A673 (cell line): ENCODE results near the gene IFT57. TPM values are rescaled to one million over a fixed set of nuclear protein-coding genes. Genes with fewer than 3 reads are reported as not detected.

Source experiments
- BruUV-seq: library from RNA; stranded (reverse); fragments of 400-500 nt; replicated peaks from 2 replicates; lab custom pipeline; 2021; lab: Mats Ljungman, UMichigan
- CTCF ChIA-PET: fragments of 300-600 bp; sonication (Branson Sonifier 250); formaldehyde crosslinking; loops from one replicate; lab custom pipeline; 2022; ENCODE audit warnings: antibody characterized with exemption; lab: Charles Lee
- POLR2A ChIA-PET: fragments of 300-600 bp; sonication (Branson Sonifier 250); formaldehyde crosslinking; loops from one replicate; lab custom pipeline; 2022; ENCODE audit warnings: antibody characterized with exemption; ENCODE audit not compliant: low non-redundant PET; lab: Charles Lee
- DNase-seq: peaks from one replicate; pipeline ENCODE4 v3.0.0-alpha.2; 2015; ENCODE audit warnings: low spot score
- H3K27ac ChIP-seq: fragments of 200-600 bp; sonication (generic); 2 replicates; pipeline ENCODE4 v1.5.1; 2016; ENCODE audit warnings: mixed run types, low read depth, mild to moderate bottlenecking, mixed read lengths, antibody characterized with exemption, low read length; ENCODE audit not compliant: poor library complexity, severe bottlenecking
- H3K27me3 ChIP-seq: fragments of 200-600 bp; sonication (generic); replicated peaks from 2 replicates; pipeline ENCODE4 v1.6.1; 2017; ENCODE audit warnings: mixed run types, low read depth, mild to moderate bottlenecking, mixed read lengths, antibody characterized with exemption, low read length; ENCODE audit not compliant: insufficient read depth, poor library complexity
- H3K36me3 ChIP-seq: fragments of 200-600 bp; sonication (generic); 2 replicates; pipeline ENCODE4 v1.6.1; 2016; ENCODE audit warnings: mixed run types, mild to moderate bottlenecking, mixed read lengths, antibody characterized with exemption, low read length; ENCODE audit not compliant: insufficient read depth, poor library complexity, severe bottlenecking
- H3K4me1 ChIP-seq: fragments of 200-600 bp; sonication (generic); 2 replicates; pipeline ENCODE4 v1.6.1; 2017; ENCODE audit warnings: mixed run types, mild to moderate bottlenecking, mixed read lengths, antibody characterized with exemption, low read length; ENCODE audit not compliant: insufficient read depth, poor library complexity, severe bottlenecking
- H3K4me3 ChIP-seq: fragments of 200-600 bp; sonication (generic); 2 replicates; pipeline ENCODE4 v1.5.1; 2016; ENCODE audit warnings: low read depth, mixed run types, mild to moderate bottlenecking, mixed read lengths, low read length; ENCODE audit not compliant: poor library complexity, severe bottlenecking
- H3K9me3 ChIP-seq: fragments of 200-600 bp; sonication (generic); 2 replicates; pipeline ENCODE4 v1.6.1; 2016; ENCODE audit warnings: mixed run types, low read depth, mild to moderate bottlenecking, mixed read lengths, antibody characterized with exemption, low read length; ENCODE audit not compliant: poor library complexity, severe bottlenecking
- EZH2 ChIP-seq: fragments of 200-600 bp; sonication (generic); IDR thresholded peaks from 2 replicates; pipeline ENCODE4 v1.6.1; 2017; ENCODE audit warnings: borderline replicate concordance, low read depth, mild to moderate bottlenecking, mixed read lengths, antibody characterized with exemption, low read length; ENCODE audit not compliant: poor library complexity, severe bottlenecking
- intact Hi-C: fragments of 100-400 bp; cut with micrococcal nuclease; formaldehyde crosslinking; loops from one replicate; pipeline ENCODE4 v1.10.0; 2022; ENCODE audit not compliant: unreplicated experiment
- total RNA-seq: library from RNA; stranded (reverse); gene quantifications from 2 replicates; pipeline ENCODE4 v1.2.3, GENCODE V29; 2021
- TF ChIP-seq, protein P1 (sequence below): fragments of 300-800, 200-600 bp; sonication (generic); conservative IDR thresholded peaks from 2 replicates; pipeline ENCODE4 v1.5.1; 2017; ENCODE audit warnings: low read depth, mild to moderate bottlenecking, antibody characterized with exemption, low read length, moderate library complexity, mixed read lengths

Gene IFT57
- total RNA-seq, 1 experiment from 2014 or later = 40.9 TPM

DNA sequence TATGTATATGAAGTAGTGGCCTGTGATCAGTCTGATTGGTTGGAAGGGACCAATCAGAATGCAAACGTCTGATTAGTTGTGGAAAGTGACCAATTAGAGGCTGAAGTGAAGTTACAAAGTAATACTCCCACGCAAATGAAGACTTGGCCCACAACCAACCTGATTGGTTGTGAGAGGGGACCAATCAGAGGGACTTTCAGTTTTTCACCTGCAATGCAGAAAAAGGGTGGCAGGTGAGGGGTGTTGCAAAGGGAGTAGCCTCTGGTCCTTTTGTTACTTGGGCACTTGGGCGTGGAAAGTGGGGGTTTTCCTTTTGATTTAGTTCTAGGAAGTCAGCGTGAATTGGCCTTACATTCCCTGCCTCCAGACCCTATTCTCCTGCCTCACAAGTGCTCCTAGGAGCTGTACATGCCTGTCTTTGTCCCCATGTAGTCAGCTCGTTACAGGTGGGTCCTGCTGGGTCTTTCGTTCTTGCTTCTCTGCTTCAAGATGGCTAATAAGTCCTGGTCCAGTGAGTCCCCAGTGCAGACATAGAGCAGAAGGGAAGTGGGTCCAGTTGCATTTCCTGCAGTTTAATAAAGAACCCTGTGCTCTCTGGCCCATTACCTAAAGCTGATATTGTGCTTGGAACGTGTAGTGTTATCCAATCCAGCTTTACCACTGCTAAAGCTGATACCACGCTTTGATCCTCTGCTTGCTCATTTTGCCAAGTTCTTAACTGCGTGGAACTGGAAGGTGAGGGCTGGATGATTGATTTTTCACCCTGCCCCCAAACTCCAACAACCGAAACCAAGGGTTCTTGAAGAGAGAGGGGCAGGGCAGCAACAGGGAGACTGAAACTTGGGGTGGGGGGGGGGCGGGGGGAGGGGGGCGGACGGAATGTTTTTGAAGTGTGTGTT lies 85.4 kb downstream of the IFT57 start:
- Histone ChIP-seq H3K4me1 (peaks cover 8% of the 10 kb centered on the region), H3K36me3 (no peaks in the 10 kb centered on the region), H3K27ac (no peak overlapping the region), H3K4me3 (no peak overlapping the region), H3K27me3 (no peaks in the 10 kb centered on the region), H3K9me3 (no peaks in the 10 kb centered on the region)
- CTCF ChIA-PET = no interaction called here
- no TSS peak for BruUV-seq
- TF ChIP-seq, protein P1, sequence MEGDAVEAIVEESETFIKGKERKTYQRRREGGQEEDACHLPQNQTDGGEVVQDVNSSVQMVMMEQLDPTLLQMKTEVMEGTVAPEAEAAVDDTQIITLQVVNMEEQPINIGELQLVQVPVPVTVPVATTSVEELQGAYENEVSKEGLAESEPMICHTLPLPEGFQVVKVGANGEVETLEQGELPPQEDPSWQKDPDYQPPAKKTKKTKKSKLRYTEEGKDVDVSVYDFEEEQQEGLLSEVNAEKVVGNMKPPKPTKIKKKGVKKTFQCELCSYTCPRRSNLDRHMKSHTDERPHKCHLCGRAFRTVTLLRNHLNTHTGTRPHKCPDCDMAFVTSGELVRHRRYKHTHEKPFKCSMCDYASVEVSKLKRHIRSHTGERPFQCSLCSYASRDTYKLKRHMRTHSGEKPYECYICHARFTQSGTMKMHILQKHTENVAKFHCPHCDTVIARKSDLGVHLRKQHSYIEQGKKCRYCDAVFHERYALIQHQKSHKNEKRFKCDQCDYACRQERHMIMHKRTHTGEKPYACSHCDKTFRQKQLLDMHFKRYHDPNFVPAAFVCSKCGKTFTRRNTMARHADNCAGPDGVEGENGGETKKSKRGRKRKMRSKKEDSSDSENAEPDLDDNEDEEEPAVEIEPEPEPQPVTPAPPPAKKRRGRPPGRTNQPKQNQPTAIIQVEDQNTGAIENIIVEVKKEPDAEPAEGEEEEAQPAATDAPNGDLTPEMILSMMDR = no peak
- TF ChIP-seq EZH2 = no peak
- POLR2A ChIA-PET = no interaction called here
- intact Hi-C loops = no loop called here
- no peak for DNase-seq

GRCh38 chr3:108134555-108134880 lies 87.7 kb downstream of the IFT57 start:
- Histone ChIP-seq H3K27me3 (no peaks in the 10 kb centered on the region), H3K9me3 (no peaks in the 10 kb centered on the region), H3K4me1 (peaks cover 8% of the 10 kb centered on the region), H3K36me3 (no peaks in the 10 kb centered on the region), H3K4me3 (no peak overlapping the region), H3K27ac (no peak overlapping the region)
- DNase-seq = no peak
- intact Hi-C loops = no loop called here
- POLR2A ChIA-PET = no interaction called here
- CTCF ChIA-PET = no interaction called here
- BruUV-seq = no TSS peak
- TF ChIP-seq, protein P1 = no peak
- no peak for TF ChIP-seq EZH2

GRCh38 chr3:108133858-108134554 lies 88.2 kb downstream of the IFT57 start:
- Histone ChIP-seq H3K27me3 (no peaks in the 10 kb centered on the region), H3K27ac (no peak overlapping the region), H3K4me3 (no peak overlapping the region), H3K4me1 (peaks cover 8% of the 10 kb centered on the region), H3K9me3 (no peaks in the 10 kb centered on the region), H3K36me3 (no peaks in the 10 kb centered on the region)
- intact Hi-C loops = no loop called here
- ChIA-PET POLR2A (no interaction called here), CTCF (no interaction called here)
- TF ChIP-seq EZH2 = no peak
- TF ChIP-seq, protein P1 = no peak
- no peak for DNase-seq
- no TSS peak for BruUV-seq
